ENCODE results near the gene STXBP6. TPM values are rescaled to one million over a fixed set of nuclear protein-coding genes. Genes with fewer than 3 reads are reported as not detected.

Gene STXBP6
- total and polyA plus RNA-seq, 10 of the 15 experiments (the other 5 are each of a cell fraction or from before 2014, with no cell fraction given), result 1.2 to 47.3 (median 1.9) TPM

DNA sequence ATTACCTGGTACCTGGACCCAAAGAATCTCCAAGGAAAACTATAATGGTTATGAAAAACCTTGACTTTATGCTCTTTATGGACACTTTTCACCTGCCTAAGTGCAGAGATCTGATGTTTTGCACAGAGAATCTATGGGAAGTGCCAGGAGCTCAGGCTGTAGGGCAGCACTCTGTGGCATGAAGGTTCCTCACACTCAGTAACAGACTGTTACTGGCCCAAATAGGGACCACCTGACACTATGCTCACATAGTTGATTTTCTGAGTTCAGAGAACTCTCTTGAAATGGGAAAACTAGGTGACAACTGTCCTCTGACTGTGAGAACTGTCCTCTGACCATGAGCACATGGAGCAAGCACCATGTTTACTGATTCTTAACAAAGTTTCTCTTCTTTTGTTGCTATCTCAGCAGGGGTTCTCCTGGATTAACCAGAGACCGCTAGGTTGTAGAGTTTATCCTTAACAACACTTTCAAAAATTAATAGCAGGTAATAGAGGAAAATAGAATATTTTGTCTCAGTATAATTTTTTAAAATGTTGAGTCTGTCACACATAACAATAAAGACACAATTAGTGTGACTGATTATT, 101.6 kb downstream of the STXBP6 start:
- Histone ChIP-seq H2AFZ (ENCODE audit: control insufficient read depth, low read depth, low read length) (no peak overlapping the region), H3K36me3 (ENCODE audit: control insufficient read depth in 2 of 2, insufficient read depth in 2 of 2, low read length in 1 of 2) (no peaks in the 10 kb centered on the region), H3K4me3 (no peak overlapping the region), H3K9ac (ENCODE audit: control insufficient read depth, insufficient read depth, low read length) (no peak overlapping the region), H4K20me1 (ENCODE audit: control insufficient read depth, insufficient read depth) (no peaks in the 10 kb centered on the region), H3K27ac (ENCODE audit: control insufficient read depth, insufficient read depth) (no peak overlapping the region), H3K4me2 (ENCODE audit: control insufficient read depth, insufficient read depth) (no peak overlapping the region), H3K27me3 (replicated peaks in 1 of 2; ENCODE audit: control insufficient read depth in 2 of 2, insufficient read depth in 2 of 2, low read length in 1 of 2) (no peaks in the 10 kb centered on the region), H3K4me1 (ENCODE audit: control insufficient read depth, insufficient read depth, low read length) (no peaks in the 10 kb centered on the region), H3K79me2 (ENCODE audit: control insufficient read depth, insufficient read depth, low read length) (no peaks in the 10 kb centered on the region), H3K9me3 (replicated peaks; ENCODE audit: control insufficient read depth, insufficient read depth, low read length) (no peaks in the 10 kb centered on the region)
- intact Hi-C loops (cut with micrococcal nuclease; ENCODE audit: unreplicated experiment), result loop anchor here (10.0 kb wide), 1 partner anchor 144 kb away; no protein-coding TSS in a partner anchor
- no peak for FAIRE-seq
- ChIA-PET CTCF (no interaction called here), RAD21 (ENCODE audit: unreplicated experiment) (interaction anchor here (1.2 to 2.0 kb wide), 2 partner anchors 29 to 31 kb away, joined by 4 to 8 read pairs; no protein-coding TSS in a partner anchor), SMC1A (ENCODE audit: uncharacterized antibody, unreplicated experiment) (interaction anchor here (1.1 to 2.5 kb wide), 9 partner anchors 16 to 142 kb away, joined by 3 to 6 read pairs (median 5); no protein-coding TSS in a partner anchor), POLR2A (no interaction called here)
- no peak for DNase-seq (ENCODE audit: low read depth, low spot score)
- WGBS (ENCODE audit: insufficient coverage, insufficient replicate concordance, low lambda C conversion rate, missing lambda C conversion rate), result 0% methylated on average over 1 of the region's 1 CpG
- in situ Hi-C loops (cut with MboI), result no loop called here
- peak; percentile 39 for ATAC-seq
- no TSS peak for BruUV-seq (replicated peaks)
- TF ChIP-seq, protein P1, sequence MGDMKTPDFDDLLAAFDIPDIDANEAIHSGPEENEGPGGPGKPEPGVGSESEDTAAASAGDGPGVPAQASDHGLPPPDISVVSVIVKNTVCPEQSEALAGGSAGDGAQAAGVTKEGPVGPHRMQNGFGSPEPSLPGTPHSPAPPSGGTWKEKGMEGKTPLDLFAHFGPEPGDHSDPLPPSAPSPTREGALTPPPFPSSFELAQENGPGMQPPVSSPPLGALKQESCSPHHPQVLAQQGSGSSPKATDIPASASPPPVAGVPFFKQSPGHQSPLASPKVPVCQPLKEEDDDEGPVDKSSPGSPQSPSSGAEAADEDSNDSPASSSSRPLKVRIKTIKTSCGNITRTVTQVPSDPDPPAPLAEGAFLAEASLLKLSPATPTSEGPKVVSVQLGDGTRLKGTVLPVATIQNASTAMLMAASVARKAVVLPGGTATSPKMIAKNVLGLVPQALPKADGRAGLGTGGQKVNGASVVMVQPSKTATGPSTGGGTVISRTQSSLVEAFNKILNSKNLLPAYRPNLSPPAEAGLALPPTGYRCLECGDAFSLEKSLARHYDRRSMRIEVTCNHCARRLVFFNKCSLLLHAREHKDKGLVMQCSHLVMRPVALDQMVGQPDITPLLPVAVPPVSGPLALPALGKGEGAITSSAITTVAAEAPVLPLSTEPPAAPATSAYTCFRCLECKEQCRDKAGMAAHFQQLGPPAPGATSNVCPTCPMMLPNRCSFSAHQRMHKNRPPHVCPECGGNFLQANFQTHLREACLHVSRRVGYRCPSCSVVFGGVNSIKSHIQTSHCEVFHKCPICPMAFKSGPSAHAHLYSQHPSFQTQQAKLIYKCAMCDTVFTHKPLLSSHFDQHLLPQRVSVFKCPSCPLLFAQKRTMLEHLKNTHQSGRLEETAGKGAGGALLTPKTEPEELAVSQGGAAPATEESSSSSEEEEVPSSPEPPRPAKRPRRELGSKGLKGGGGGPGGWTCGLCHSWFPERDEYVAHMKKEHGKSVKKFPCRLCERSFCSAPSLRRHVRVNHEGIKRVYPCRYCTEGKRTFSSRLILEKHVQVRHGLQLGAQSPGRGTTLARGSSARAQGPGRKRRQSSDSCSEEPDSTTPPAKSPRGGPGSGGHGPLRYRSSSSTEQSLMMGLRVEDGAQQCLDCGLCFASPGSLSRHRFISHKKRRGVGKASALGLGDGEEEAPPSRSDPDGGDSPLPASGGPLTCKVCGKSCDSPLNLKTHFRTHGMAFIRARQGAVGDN (IDR thresholded peaks at IDR 0.05), result no peak
- no peak for TF ChIP-seq CUX1 (IDR thresholded peaks at IDR 0.05; ENCODE audit: insufficient replicate concordance, low read depth, low read length)
- no peak for TF ChIP-seq NBN (IDR thresholded peaks at IDR 0.05)
- no peak for TF ChIP-seq USF2 (IDR thresholded peaks at IDR 0.05; ENCODE audit: borderline replicate concordance, low read depth, low read length)
- no peak for TF ChIP-seq ZSCAN29 (IDR thresholded peaks at IDR 0.05)
- no peak for TF ChIP-seq SREBF2 (IDR thresholded peaks at IDR 0.05; ENCODE audit: low read length)
- TF ChIP-seq, protein P2, sequence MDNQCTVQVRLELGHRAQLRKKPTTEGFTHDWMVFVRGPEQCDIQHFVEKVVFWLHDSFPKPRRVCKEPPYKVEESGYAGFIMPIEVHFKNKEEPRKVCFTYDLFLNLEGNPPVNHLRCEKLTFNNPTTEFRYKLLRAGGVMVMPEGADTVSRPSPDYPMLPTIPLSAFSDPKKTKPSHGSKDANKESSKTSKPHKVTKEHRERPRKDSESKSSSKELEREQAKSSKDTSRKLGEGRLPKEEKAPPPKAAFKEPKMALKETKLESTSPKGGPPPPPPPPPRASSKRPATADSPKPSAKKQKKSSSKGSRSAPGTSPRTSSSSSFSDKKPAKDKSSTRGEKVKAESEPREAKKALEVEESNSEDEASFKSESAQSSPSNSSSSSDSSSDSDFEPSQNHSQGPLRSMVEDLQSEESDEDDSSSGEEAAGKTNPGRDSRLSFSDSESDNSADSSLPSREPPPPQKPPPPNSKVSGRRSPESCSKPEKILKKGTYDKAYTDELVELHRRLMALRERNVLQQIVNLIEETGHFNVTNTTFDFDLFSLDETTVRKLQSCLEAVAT (IDR thresholded peaks at IDR 0.05), result no peak
- no peak for TF ChIP-seq STAT1 (conservative IDR thresholded peaks at IDR 0.05)
- no peak for TF ChIP-seq ZNF384 (IDR thresholded peaks at IDR 0.05; ENCODE audit: borderline replicate concordance, low read depth, low read length)
- TF ChIP-seq RELA (IDR thresholded peaks at IDR 0.05; ENCODE audit: borderline replicate concordance, partially characterized antibody), result no peak
